GM10248 (cell line): ENCODE measurements around the gene SSC4D.

Experiments used
- CTCF ChIA-PET: fragments of 300-600 bp; sonication (Branson Sonifier 250); formaldehyde crosslinking; extraction: SDS; loops from one replicate; lab custom pipeline; 2021; ENCODE audit warnings: antibody characterized with exemption; lab: Yijun Ruan, JAX
- POLR2A ChIA-PET: fragments of 350-650 bp; sonication (Branson Sonifier 250); formaldehyde crosslinking; extraction: SDS; loops from one replicate; lab custom pipeline; 2020; ENCODE audit warnings: antibody characterized with exemption; lab: Yijun Ruan, JAX
- DNase-seq: peaks from one replicate; pipeline ENCODE4 v3.0.0; 2012; ENCODE audit errors: extremely low spot score
- CTCF ChIP-seq: IDR thresholded peaks from 2 replicates; pipeline ENCODE4 v1.5.1; 2012; ENCODE audit warnings: mild to moderate bottlenecking, low read depth; ENCODE audit errors: extremely low read depth, missing control alignments, control extremely low read depth

The SSC4D gene

GRCh38 chr7:76357475-76358010 lies 52.0 kb downstream of the SSC4D start:
- no peak for TF ChIP-seq CTCF
- DNase-seq: no peak
- CTCF ChIA-PET: no interaction called here
- POLR2A ChIA-PET: no interaction called here

GRCh38 chr7:76356823-76357222 lies 52.7 kb downstream of the SSC4D start:
- no peak for DNase-seq
- POLR2A ChIA-PET: no interaction called here
- CTCF ChIA-PET: no interaction called here
- no peak for TF ChIP-seq CTCF

GRCh38 chr7:76356115-76356514 lies 53.4 kb downstream of the SSC4D start:
- no peak for DNase-seq
- ChIA-PET POLR2A (no interaction called here), CTCF (interaction anchor here (1.2 kb wide), 1 partner anchor 34 kb away, joined by 3 read pairs; no protein-coding TSS in a partner anchor)
- TF ChIP-seq CTCF: no peak

- POLR2A ChIA-PET: no interaction called here
- TF ChIP-seq CTCF: no peak
- no peak for DNase-seq
- CTCF ChIA-PET: interaction anchor here (0.8 to 1.5 kb wide), 5 partner anchors 10 to 41 kb away, joined by 3 to 4 read pairs (median 3); no protein-coding TSS in a partner anchor
Measured at GRCh38 chr7:76354981-76355730, 54.3 kb downstream of the SSC4D start.

GRCh38 chr7:76354516-76354915 lies 55.0 kb downstream of the SSC4D start:
- DNase-seq: no peak
- POLR2A ChIA-PET: no interaction called here
- CTCF ChIA-PET: interaction anchor here (0.8 to 1.6 kb wide), 6 partner anchors 11 to 41 kb away, joined by 3 to 4 read pairs (median 3); no protein-coding TSS in a partner anchor
- no peak for TF ChIP-seq CTCF

GRCh38 chr7:76353744-76354143 lies 55.8 kb downstream of the SSC4D start:
- POLR2A ChIA-PET: no interaction called here
- CTCF ChIA-PET: interaction anchor here (0.8 to 2.1 kb wide), 8 partner anchors 10 to 40 kb away, joined by 3 to 7 read pairs (median 4); no protein-coding TSS in a partner anchor
- TF ChIP-seq CTCF: no peak
- DNase-seq: no peak
